GM04503 (cell line): ENCODE data around the gene TRIM29.

ENCODE experiments used
- DNase-seq: peaks from one replicate; pipeline ENCODE4 v3.0.0-alpha.2; 2012; ENCODE audit warnings: low read depth

TRIM29 gene

GRCh38 chr11:120061761-120062560 lies 76.0 kb downstream of the TRIM29 start:
- no peak for DNase-seq
